RWPE1 (cell line): ENCODE results near the gene HSD17B8.

ENCODE experiments used
- CTCF ChIA-PET: fragments of 350-600 bp; sonication (Branson Sonifier 250); formaldehyde crosslinking; extraction: SDS; loops from one replicate; lab custom pipeline; 2021; lab: Yijun Ruan, JAX
- POLR2A ChIA-PET: fragments of 400-600 bp; formaldehyde crosslinking; extraction: SDS; loops from one replicate; lab custom pipeline; 2020; ENCODE audit warnings: antibody characterized with exemption; ENCODE audit not compliant: low non-redundant PET; lab: Yijun Ruan, JAX
- DNase-seq: peaks from one replicate; pipeline ENCODE4 v3.0.0; 2012; ENCODE audit warnings: low spot score
- H3K27ac ChIP-seq: fragments of 450-650 bp; 2 replicates; pipeline ENCODE4 v1.5.1; 2017
- TF ChIP-seq, protein P1 (sequence below): fragments of 450-650 bp; conservative IDR thresholded peaks from 2 replicates; pipeline ENCODE4 v1.5.1; 2017; ENCODE audit warnings: low read depth, mild to moderate bottlenecking

The HSD17B8 gene

DNA sequence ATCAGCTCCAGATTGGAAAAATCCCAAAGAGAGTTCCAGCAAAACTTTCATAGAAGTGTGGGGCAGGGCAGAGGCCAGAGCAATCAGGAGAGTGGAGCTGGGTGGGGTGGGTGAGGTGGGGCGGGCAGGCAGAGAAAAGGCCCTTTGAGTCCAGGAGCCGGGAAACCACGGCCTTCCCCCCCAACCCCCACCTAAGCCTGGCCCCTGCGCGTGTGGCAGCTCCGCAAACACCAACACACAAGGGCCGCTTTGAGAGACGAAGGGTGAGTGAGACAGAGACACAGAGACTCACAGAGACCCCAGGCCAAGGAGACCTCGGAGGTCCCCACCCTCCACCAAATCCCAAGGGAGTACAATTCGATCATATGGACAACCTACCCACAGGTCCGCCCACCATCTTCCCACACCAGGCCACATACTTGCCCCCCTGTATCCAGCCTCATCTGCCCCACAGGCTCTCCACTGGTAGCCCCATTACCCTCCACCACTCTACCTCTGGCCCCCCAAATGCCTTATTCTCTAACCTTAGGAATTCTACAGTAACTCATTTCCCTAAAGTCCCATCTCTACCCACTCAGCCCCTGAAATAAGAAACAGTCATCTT, 13.8 kb upstream of the HSD17B8 start:
- CTCF ChIA-PET: interaction anchor here (1.0 to 1.6 kb wide), 2 partner anchors 18 to 29 kb away, joined by 3 to 6 read pairs; no protein-coding TSS in a partner anchor
- TF ChIP-seq, protein P1, sequence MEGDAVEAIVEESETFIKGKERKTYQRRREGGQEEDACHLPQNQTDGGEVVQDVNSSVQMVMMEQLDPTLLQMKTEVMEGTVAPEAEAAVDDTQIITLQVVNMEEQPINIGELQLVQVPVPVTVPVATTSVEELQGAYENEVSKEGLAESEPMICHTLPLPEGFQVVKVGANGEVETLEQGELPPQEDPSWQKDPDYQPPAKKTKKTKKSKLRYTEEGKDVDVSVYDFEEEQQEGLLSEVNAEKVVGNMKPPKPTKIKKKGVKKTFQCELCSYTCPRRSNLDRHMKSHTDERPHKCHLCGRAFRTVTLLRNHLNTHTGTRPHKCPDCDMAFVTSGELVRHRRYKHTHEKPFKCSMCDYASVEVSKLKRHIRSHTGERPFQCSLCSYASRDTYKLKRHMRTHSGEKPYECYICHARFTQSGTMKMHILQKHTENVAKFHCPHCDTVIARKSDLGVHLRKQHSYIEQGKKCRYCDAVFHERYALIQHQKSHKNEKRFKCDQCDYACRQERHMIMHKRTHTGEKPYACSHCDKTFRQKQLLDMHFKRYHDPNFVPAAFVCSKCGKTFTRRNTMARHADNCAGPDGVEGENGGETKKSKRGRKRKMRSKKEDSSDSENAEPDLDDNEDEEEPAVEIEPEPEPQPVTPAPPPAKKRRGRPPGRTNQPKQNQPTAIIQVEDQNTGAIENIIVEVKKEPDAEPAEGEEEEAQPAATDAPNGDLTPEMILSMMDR: no peak
- POLR2A ChIA-PET: no interaction called here
- no peak overlapping the region for H3K27ac ChIP-seq
- no peak for DNase-seq

DNA sequence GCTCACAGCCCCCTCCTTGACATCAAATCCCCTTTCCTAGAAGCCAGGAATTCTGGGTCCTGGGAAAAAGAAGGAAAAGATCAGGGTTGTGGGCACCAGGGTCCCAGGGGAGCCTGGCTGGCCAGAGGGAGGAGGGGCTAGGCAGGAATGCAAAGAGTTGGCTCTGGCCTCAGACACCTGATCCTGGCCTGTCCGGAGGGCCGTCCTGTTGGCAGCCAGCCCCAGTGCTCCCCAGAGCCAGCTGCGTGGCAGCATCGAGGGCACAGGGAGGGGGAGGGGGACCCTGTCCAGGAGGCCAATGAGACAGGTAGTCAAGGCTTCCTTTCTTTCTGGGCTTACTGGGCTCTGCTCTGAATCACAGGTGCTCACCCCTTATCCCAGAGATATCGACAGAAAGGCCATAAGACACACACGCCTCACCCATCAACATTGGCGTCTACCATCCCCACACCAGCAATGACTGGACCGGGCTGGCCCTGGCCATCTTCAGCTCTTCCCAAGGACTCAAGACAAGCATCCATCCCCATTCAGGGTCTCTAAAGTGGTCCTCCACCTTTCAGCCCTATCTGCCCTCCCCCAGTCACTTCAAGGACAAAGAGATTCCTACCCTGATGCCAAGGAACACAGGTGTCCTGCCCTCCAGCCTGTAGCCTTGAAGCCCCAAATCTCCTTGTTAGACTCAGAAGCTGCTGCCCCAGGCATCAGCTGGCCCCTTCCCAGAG, 12.9 kb upstream of the HSD17B8 start:
- TF ChIP-seq, protein P1: no peak
- CTCF ChIA-PET: no interaction called here
- POLR2A ChIA-PET: no interaction called here

DNA sequence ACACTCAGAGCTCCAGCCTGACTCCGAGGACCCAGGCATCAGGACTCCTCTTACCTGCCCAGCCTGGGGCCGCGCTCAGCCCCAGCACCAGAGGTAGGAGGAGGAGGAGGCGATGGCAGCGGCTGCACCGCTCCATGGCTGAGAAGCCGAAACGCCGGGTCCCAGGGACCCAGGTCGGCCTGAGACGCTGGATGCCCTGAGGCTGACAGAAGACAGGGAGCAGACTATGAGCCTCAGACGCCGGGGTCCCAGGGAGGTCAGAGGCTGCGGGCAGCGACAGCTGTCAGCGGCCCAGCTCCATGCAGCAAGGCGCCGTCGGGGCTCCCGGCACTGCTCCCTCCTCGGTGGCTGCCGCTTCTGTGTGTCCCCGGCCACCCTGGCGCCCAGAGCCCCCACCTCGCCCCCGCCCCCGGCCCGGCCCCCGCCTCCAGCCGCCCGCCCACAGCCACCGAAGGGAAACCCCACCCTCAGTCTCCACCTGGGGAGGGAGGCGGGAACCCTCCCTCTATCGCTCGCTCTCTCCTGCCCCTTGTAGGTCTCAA, 12.3 kb upstream of the HSD17B8 start, which contains the start of gene COL11A2:
Gene COL11A2, minus strand, starts transcription at position 363 of the 542 bp plus-strand sequence. Its CDS starts 227 bp downstream, at position 136.
- POLR2A ChIA-PET: no interaction called here
- CTCF ChIA-PET: no interaction called here
- TF ChIP-seq, protein P1: no peak
- H3K27ac ChIP-seq: peak within 1 kb of the TSS; percentile 68
- DNase-seq: no peak

More for the DNA sequence above, 12.9 kb upstream of the HSD17B8 start:
- no peak overlapping the region for H3K27ac ChIP-seq
- no peak for DNase-seq

DNA sequence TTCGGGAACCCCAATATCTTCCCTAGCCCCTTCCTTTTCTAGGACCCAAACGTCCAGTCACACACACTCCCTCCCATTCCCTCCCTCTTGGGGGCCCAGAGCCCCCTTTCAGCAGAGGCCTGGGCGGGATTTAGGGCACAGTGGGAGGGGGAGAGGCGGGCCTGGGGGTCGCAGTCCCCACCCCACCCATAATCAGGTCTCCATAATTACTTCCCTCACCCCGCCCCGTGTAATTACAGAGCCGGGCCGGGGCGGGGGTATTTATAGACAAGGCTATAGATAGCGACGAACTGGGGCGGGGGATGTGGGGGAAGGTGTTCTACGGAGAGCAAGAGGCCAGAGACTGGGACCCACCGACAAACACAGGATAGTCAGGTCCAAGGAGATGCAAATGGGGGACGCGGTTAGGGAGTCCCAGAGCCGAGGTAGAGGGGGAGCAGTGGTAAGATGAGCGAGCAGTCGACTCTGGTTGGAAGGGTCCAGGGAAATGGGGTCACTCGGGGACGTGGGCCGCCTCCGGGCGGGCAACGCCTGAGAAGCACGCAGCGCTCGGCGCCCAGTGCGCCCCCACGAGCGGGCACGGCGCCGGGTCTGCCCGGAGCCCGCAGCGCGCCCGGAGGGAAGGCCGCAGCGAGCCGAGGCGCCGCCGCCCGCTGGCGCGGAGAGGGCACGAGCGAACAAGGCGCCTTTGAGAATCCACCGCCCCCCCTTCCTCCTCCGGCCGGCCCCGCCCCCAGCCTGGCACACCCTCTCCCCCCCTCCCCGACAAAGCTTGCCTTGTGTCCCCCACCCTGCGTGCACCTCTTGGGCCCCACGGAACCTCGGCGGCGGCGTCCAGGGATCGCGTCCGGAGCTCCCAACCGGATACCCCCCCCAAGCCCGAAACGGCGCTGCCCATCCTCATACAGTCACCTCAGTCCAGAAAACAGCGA, 11.5 kb upstream of the HSD17B8 start:
- no peak for DNase-seq
- ChIA-PET CTCF (no interaction called here), POLR2A (interaction anchor here (0.9 kb wide), 1 partner anchor 221 kb away, joined by 3 read pairs; no protein-coding TSS in a partner anchor)
- peak overlapping the region; percentile 68 for H3K27ac ChIP-seq
- TF ChIP-seq, protein P1: no peak

DNA sequence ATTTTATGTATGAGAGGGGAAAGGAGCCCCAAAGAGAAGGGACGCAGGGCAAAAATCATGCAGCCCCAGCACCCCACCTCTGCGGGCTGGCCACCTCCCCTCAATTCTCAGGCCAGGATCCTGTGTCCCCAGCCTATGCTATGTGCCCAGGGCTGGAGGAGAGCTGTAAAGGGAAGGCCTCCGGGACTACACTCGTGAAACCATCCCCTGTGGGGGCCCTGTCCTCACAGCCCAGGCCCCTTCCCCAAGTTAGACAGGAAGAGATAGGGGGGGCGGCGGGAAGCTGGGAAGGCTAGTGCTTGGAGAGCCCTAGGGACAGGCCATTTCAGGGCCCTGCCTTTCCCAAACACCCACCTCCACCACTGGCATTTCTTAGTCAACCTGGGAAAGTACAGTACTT, 10.8 kb upstream of the HSD17B8 start:
- CTCF ChIA-PET: no interaction called here

More for the DNA sequence above, 10.8 kb upstream of the HSD17B8 start:
- TF ChIP-seq, protein P1: no peak
- no peak for DNase-seq
- POLR2A ChIA-PET: interaction anchor here (0.9 kb wide), 1 partner anchor 222 kb away, joined by 3 read pairs; no protein-coding TSS in a partner anchor
- peak overlapping the region; percentile 68 for H3K27ac ChIP-seq
